HK-2 (cell line): ENCODE data around the gene EFCAB11.

ENCODE experiments used
- DNase-seq: peaks from one replicate; pipeline ENCODE4 v3.0.0-alpha.2; 2018; ENCODE audit not compliant: unreplicated experiment

Gene EFCAB11, protein sequence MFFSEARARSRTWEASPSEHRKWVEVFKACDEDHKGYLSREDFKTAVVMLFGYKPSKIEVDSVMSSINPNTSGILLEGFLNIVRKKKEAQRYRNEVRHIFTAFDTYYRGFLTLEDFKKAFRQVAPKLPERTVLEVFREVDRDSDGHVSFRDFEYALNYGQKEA

DNA sequence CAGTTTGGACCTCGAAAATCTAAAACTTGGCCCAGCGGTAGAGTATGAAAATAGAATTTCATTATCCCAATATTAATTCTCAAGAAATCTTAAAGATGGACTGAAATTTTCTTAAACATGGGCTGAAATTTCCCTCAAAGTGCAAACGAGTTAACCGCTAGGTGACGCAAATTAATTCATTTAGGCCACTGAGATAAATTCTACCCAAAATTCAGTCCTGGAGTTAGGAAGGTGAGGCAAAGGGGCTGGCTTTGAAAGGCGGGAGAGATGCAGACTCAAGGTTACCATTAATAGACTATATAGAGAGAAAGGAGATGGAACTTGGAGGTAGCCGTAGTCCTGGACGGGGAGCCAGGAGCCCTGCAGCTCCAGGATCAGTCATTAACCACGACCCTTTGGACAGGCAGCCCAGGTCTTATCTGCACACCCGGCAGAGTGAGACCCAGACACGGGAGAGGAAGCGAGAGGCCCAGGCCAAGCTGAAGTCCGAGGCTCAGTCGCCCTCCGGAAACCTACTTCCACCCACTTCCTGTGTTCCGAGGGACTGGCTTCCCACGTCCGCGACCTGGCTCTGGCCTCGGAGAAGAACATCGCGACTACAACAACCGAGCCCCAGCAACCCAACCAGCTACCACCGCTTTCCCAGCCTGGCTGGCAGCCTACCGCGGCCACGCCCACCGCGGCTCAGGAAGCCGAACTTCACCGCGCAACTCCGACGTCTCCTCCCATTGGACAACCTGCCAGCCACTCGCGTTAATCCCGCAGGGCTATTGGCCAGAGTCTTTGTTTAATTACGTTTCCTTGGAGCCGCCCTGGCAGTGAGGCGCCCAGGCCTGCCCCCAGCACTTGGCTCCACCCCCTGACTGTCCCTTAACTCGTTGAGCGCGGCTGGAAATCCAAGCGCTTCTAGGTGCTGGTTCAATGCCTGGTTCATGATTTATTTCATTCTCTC lies at the start of gene EFCAB11:
Gene EFCAB11 (minus strand): TSS at position 661 of the 952 bp plus-strand sequence. CDS start 70 bp downstream, at position 591.
- DNase-seq: peak; percentile 97

DNA sequence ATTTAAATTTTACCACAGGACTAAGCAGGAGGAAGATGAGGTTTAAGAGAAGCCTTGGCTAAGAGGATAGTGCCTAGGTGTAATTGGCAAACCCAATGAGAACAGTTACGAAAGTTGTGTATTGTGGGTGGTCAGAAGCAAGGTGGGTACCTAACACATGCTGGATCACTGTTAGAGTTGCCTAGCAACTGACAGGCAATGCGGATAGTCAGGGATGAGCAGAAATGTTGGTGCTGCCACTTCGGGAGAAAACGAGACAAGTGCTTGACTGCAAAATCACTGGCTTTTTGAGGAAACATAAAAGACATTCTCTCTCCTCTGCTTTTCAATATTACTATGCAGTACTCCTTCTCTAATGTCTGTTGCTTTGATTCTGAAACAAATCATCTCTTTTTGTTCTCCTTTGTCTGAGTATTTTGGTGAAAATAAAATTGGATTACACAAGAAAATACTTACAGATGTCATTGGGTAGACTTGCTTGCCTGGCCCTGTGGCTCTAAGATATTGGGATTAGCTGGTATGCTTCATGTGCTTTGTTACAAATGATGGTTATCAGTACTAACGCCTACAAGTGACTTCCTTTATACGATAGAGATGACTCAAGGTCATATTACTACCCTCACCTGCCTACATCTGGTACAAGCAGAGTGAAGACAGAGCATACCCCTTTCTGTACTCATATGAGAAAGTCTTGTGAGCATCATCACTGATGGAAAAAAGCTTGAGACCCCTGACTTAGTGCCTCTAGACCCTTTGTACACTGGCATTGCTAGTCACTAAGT lies 49.2 kb upstream of the EFCAB11 start:
- DNase-seq: no peak

DNA sequence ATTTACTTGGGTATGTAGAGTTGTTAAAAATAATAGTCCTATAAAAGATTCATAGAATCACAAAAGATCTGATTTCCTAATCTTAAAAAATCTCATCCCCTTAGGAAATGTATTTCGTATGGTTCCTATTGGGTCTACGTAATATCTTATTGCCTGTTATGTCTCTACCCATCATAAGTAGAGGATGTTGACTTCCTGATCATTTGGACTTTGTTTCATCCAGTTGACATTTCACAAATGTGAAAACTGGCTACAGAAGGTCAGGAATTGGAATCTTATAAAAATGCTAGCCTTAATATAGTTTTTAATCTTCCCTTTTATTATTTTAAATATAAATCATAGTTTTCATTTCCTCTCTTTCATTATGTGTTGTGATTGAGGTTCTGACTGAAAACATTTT lies 46.4 kb upstream of the EFCAB11 start:
- no peak for DNase-seq

DNA sequence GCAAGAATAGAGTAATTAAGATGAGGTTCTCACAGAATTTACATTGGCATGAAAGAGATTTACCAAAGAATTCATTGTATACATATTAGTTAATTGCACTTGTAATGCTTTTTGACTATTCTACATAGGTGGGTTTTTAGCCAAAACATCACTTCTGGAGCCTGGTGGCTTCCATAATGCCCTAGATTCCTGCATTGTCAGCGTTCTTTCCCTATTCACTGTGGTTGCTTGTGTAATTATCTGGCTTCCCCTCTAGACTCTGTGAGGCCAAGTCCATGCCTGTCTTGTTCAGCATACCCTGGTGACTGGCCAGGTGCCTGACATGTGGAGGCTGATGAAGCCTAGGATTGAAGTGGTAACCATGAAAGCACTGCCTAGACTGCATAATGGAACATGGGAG lies 42.4 kb upstream of the EFCAB11 start:
- no peak for DNase-seq

DNA sequence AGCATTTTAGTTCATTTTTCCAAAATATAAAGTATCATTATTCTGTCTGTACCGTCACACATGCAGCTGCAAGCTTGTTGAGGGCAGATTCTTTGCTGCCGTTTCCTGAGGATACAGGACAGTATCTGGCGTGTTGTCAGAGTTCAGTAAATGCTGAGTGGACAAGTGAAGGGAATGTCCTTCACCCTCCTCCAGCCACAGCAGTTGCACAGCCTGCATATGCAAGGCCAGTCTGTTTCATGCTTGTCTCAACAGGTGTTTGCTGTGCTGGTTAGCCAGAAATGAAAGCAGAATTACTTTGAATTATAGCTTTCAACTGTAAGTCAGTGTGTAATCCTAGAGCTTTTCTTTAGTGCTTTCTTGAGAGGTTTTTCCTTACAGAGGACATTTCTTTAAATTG lies 37.7 kb upstream of the EFCAB11 start:
- no peak for DNase-seq

DNA sequence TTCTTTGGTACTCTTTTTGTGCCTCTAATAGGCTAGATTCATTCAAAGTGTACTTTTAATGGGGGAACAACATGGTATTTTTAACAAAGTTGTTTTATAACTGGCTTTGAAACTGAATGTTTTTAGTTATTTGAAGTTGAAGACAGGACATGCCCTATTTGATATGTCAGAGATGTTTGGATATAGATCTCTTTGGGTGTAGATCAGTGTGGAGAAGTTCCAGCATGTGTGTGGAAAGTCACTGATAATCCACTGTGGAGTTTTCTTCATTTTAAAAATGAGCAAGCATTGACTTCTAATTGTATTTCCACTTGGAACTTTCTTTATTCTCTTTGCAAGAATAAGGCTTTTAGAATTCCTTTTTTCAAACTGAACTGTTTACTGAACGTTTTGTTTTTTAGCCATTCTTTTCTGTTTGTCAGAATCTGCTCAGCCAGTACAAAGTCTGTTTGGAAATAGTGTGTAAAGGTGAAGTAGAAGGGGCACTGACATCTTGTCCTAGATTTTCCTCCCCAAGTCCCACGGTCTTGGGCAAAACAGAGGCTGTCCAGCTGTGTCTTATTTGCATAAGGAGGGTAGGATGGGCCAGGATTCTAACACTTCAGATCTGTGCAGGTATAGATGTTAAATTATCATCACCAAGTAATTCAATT lies 36.2 kb upstream of the EFCAB11 start:
- DNase-seq: no peak

DNA sequence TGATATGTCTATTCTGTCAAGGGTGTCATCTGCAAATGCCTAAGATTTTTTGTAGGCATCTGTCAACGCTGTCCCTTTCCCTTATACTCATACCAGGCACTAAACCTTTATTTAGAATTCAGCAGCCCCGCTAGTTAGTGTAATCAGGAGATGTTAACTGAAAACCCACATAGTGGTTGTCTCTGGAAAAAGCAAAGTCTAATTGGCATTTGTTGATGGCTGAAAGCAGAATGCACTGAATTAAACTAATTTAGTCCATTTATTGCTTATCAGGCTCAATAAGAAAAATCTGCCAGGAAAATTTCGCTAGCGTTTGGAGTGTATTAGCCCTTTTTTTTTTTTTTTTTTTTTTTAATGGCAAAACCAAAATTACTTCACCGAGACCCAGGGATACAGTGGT lies 35.7 kb upstream of the EFCAB11 start:
- no peak for DNase-seq

DNA sequence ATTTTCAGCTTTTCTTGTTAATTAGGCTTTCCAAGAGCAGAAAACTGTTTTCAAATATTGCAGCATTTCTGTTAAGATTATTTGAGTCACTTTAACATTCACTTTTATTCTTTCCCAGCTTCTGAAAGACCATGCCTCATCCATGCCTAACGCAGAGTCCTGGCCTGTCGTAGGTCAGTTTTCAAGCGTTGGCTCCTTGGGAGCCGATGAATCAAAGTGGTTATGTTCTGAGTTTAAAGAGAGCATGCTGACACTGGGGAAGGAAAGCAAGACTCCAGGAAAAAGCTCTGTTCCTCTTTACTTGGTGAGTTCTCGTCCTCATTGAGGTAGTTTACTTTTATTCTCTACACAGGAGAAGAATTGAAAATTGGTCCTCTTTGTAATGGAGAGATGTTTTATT lies 34.3 kb upstream of the EFCAB11 start:
- no peak for DNase-seq

DNA sequence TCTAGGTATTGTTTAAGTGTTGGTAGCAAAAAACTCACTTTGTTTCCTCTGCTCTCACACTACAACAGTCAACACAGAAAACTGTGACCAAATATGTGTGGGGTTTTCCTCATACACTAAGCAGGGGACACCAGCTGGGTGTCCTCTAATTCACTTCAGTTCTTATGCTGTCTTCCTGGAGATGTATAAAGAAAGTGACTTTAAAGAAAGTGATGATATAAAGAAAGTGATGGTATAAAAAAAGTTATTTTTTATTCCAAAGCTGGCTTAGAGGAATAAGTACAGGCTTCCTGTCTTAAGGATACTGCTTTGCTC lies 32.6 kb upstream of the EFCAB11 start:
- no peak for DNase-seq

DNA sequence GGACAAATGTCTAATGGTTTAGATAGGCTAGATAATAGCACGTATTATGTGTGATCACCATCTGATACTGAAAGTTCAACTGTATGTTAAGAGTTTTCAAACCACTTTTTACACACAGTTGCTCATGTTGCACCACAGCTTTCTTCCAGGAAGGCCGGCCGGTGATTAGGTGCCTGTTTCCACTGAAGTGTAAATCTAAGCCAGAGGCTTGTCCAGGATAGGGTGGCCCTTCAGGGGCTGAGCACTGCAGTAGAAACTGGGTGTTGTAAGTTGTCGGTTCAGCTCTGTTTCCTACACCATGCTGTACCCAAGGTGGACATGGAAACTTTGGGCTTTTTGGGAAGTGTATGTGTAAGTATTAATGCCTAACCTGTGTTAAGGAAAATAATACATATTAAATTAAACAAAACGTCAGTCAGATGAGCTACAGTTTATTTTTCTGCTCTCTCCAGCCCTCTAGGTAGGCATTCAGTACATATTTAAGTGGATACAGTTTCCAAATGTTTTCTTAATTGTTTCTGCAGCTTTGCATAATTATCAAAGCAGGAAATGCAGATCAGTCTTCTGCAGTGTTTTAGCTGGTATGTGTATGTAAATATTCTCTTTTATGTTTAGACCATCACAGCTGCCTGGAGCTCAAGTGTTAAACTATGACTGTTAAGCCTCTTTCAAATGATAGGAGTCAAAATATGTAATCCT lies 32.1 kb upstream of the EFCAB11 start:
- DNase-seq: no peak

DNA sequence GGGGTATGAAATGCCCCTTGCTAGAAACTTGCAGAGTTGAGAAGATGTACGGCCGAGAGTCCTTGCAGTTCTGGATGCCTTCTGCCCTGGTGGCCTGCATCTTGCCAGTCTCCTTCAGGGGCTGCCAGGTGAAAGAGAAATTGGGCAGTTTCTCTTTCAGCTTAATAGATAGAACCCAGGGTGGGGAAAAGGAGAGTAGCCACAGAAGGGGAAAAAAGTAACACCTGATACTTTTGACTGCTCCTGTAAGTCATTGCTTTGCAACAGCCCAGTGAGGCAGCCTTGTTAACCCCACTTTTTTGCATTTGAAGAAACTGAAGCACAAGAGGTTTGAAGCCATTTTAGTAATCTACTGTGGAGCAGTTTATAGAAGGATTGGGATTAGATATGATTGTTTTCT lies 28.8 kb upstream of the EFCAB11 start:
- no peak for DNase-seq

DNA sequence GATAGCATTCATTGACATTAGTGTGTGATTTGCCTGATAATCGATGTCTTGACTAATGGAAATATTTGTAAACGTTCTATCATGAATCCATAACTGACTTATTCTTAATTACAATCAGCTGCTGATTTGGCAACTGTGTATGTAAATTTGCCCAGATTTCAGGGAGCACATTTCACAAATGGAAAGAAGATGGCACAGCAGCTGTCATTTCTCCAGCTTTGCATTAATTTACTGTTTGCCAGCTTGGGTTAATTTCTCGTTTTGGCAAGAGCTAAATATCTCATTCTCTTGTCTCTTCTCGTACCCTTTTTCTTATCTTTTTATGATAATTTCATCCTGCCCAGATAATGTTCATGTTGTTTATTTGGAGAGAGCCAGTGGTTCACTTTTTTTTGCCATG lies 24.1 kb upstream of the EFCAB11 start:
- DNase-seq: no peak

DNA sequence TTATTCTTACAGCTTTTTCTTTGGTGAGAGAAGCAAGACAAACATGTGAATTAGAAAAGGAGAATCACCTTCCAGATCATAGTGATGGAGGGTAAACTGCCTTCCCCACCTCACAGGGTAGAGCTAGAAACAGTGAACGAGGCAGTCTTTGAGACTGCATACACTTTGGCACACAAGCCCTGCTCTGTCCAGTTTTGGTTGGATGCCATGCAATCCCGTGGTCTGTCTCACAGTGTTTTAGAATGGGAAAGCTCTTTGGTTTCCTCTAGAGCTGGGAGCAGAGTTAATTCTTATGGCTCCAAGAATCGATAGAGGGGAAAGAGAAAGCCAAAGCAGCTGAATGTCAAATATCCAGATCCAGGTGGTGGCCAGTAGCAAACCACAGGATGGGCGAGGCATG lies 23.1 kb upstream of the EFCAB11 start:
- no peak for DNase-seq

DNA sequence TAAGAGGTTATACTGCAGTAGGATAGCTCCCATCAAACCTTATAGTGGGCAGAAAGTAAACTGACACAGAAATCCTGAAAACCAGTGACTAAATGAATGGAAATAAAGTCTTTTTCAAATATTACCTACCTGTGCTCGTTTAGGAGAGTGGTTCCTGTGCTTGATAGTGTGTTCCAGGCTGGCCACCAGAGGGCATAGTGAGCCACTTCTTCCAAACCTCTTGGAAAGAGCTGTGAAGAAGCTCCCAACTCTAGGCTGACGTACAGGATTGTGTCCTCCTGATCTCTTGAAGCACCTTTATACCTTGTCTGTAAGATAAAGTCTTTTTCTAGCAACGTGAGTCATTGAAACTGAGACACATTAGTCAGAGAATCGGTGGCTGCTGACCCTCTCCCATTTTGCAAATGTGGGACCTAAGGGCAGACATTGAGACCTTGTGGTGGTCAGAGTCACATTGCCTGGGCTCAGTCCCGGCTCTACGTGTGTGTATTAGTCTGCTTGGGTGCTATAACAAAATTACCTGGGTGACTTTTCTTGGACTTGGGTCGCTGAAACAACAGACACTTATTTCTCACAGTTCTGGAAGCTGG lies 18.8 kb upstream of the EFCAB11 start:
- peak; percentile 56 for DNase-seq

DNA sequence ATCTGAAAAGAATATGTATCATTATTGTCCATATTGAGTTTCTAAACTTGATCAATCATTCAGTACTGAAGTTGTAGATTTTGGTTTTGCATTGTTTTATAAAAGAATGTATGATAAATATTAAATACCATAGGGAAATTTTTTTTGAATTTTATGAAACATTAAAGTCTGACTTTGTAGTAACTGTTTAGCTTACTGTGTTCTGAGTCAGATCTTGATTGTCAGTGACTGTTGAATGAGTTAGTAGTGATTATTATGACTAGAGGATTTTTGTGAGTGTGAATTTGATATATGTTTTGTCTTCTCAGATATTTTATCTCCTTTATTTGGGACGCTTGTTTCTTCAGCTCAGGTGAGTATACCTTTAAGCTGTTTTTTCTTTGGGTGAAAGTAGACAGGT lies 11.3 kb upstream of the EFCAB11 start:
- DNase-seq: no peak

DNA sequence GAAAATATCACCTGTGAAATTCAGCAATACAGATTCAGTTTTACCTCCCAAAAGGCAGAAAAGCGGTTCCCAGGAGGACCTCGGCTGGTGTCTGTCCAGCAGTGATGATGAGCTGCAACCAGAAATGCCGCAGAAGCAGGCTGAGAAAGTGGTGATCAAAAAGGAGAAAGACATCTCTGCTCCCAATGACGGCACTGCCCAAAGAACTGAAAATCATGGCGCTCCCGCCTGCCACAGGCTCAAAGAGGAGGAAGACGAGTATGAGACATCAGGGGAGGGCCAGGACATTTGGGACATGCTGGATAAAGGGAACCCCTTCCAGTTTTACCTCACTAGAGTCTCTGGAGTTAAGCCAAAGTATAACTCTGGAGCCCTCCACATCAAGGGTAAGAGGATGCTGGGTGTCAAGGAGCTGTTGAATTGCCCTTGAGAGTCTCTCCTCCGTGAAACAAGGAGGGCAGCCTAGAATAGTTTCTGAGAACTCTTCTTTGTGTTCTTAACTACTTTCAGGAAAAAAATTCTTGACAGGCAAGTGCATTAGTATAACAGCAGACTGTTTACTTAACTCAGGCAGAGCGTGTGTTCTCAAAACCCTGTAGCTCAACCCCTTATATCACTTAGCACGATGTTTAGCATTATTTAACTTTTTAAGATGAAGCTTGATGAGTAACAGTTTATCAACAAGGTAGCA lies 8.9 kb upstream of the EFCAB11 start:
- no peak for DNase-seq

DNA sequence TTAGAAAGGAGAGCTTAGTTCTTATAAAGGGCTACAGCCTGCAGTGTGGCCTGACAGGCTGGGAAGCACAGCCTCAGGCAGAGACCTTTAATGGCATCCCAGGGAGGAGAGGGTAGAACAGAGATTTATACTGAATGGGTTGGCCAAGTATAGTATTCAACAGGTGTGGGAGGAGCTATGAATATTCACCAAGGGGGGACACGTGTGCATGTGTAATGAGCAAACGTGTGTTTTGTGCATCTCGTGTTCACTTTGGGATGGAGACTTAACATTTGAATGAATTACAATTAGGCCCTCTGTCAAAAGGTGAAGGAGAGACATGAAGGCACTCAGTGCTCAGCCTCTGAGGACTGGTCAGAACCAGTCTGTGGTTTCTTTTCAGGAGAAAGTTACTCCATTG lies 6.4 kb upstream of the EFCAB11 start:
- DNase-seq: no peak

DNA sequence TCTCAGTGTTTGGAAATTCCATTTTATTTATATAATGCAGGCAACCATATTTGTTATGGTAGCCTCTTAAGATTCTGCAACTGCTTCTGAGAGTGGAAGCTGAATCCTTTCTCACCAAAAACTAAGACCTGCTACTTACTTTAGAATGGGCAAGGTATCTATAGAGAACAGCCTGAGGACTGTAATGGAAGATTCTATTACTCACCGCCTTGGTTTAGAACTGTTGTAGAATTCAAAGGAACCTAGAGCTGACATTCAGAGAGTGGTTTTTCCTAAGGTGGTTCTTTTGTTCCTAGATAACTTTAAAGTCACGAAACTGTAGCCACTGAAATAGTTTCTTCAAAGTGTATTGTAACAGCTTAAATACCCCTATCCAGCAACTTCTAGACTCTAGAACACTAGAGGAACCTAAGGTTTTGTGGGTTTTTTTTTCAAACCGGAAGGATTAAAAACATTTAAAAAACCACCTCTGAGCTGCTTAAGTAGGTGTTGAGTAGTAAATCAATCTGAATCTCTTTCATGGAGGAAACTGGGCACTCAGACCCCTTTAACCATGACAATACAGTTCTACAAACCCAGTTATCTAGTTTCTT lies 5.4 kb upstream of the EFCAB11 start:
- DNase-seq: no peak

DNA sequence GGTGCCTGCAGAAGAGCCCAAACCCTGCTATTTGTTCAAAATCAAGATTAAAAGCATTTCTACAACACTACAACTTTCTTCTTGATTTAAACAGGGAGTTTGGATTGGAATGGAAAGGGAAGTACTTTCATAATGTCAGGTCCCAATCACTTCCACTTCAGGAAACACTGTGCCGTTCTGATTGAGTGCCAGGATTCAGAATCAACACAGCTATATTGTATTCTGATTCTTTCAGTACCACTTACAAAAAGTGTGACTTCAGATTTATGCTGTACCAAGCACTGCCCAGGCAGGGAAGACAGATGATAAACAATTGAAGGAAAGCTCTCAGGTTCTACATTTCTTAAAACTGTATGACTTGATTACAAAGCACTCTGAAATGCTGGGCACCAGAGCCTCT lies 4.4 kb upstream of the EFCAB11 start:
- no peak for DNase-seq

DNA sequence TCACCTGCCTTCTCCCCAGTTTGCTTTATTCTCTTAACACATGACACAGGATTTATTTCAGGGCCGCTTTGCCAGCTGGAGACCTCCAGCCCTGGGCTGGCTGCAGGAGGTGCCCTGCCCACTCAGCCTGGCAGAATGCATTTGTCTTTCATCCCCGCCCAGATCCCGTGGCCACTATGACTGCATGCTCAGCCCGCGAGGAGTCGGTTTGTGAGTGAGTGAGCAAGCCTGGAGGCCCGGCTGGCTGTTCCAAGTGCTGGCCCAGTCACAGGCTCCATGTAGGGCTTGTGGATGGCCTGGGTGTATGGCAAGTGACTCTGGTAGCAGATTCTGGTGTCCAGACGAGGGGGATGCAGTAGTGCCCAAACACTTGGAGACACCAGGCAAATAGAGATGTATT lies 3.3 kb upstream of the EFCAB11 start:
- DNase-seq: no peak
